HL-60 (cell line): ENCODE data around the gene CDR2L.

ENCODE experiments used
- DNase-seq, 2 experiments: peaks; one replicate each; pipeline ENCODE4 v3.0.0-alpha.2; 2010 to 2020; ENCODE audit warnings: low read depth in 1 of 2, low spot score in 1 of 2
- H3K27ac ChIP-seq: fragments of 250-450 bp; sonication (Bioruptor Pico); replicated peaks from 2 replicates; pipeline ENCODE4 v1.5.1; 2020; ENCODE audit warnings: mild to moderate bottlenecking, moderate library complexity
- H3K27me3 ChIP-seq: fragments of 250-450 bp; sonication (Bioruptor Pico); 2 replicates; pipeline ENCODE4 v1.5.1; 2021; ENCODE audit warnings: mild to moderate bottlenecking, moderate library complexity; ENCODE audit not compliant: insufficient read depth, poor library complexity, severe bottlenecking
- H3K4me3 ChIP-seq: replicated peaks from 2 replicates; pipeline ENCODE4 v1.5.1; 2011; ENCODE audit warnings: mild to moderate bottlenecking, control low read depth, low read length; ENCODE audit not compliant: insufficient read depth
- GABPA ChIP-seq: IDR thresholded peaks from 2 replicates; pipeline ENCODE4 v1.6.1; 2012; ENCODE audit warnings: low read depth
- POLR2AphosphoS5 ChIP-seq: IDR thresholded peaks from 2 replicates; pipeline ENCODE4 v1.6.1; 2012; ENCODE audit warnings: low read depth
- SPI1 ChIP-seq: IDR thresholded peaks from 2 replicates; pipeline ENCODE4 v1.6.1; 2012; ENCODE audit warnings: low read depth, mild to moderate bottlenecking, borderline replicate concordance
- TF ChIP-seq, protein P1 (sequence below): IDR thresholded peaks from one replicate; pipeline ENCODE4 v1.5.1; 2011; ENCODE audit warnings: low read length, control low read depth, inconsistent platforms; ENCODE audit not compliant: insufficient read depth
- TF ChIP-seq, protein P2 (sequence below): IDR thresholded peaks from 2 replicates; pipeline ENCODE4 v1.6.1; 2012; ENCODE audit warnings: low read depth; ENCODE audit not compliant: insufficient replicate concordance

The CDR2L gene

DNA sequence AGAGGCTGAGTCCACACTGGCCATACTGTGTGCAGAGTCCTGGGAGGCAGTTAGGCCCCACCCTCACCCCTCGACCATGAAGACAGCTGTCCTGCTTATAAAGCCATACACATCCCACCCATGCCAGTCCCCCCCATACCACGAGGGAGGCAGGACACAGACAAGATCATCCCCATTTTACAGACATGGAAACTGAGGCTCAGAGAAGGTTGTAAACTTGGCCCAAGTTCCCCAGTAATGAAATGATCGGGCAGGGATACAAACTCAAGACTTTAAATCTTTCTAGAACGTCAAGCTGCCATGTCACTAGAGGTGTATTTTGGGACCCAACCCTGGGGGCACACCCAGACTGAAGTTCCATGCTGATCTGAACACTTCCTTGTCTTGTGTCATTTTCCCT, 31.3 kb upstream of the CDR2L start:
- TF ChIP-seq GABPA, result no peak
- TF ChIP-seq, protein P1, sequence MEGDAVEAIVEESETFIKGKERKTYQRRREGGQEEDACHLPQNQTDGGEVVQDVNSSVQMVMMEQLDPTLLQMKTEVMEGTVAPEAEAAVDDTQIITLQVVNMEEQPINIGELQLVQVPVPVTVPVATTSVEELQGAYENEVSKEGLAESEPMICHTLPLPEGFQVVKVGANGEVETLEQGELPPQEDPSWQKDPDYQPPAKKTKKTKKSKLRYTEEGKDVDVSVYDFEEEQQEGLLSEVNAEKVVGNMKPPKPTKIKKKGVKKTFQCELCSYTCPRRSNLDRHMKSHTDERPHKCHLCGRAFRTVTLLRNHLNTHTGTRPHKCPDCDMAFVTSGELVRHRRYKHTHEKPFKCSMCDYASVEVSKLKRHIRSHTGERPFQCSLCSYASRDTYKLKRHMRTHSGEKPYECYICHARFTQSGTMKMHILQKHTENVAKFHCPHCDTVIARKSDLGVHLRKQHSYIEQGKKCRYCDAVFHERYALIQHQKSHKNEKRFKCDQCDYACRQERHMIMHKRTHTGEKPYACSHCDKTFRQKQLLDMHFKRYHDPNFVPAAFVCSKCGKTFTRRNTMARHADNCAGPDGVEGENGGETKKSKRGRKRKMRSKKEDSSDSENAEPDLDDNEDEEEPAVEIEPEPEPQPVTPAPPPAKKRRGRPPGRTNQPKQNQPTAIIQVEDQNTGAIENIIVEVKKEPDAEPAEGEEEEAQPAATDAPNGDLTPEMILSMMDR, result no peak
- TF ChIP-seq, protein P2, sequence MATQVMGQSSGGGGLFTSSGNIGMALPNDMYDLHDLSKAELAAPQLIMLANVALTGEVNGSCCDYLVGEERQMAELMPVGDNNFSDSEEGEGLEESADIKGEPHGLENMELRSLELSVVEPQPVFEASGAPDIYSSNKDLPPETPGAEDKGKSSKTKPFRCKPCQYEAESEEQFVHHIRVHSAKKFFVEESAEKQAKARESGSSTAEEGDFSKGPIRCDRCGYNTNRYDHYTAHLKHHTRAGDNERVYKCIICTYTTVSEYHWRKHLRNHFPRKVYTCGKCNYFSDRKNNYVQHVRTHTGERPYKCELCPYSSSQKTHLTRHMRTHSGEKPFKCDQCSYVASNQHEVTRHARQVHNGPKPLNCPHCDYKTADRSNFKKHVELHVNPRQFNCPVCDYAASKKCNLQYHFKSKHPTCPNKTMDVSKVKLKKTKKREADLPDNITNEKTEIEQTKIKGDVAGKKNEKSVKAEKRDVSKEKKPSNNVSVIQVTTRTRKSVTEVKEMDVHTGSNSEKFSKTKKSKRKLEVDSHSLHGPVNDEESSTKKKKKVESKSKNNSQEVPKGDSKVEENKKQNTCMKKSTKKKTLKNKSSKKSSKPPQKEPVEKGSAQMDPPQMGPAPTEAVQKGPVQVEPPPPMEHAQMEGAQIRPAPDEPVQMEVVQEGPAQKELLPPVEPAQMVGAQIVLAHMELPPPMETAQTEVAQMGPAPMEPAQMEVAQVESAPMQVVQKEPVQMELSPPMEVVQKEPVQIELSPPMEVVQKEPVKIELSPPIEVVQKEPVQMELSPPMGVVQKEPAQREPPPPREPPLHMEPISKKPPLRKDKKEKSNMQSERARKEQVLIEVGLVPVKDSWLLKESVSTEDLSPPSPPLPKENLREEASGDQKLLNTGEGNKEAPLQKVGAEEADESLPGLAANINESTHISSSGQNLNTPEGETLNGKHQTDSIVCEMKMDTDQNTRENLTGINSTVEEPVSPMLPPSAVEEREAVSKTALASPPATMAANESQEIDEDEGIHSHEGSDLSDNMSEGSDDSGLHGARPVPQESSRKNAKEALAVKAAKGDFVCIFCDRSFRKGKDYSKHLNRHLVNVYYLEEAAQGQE, result no peak
- TF ChIP-seq SPI1, result no peak
- no peak for TF ChIP-seq POLR2AphosphoS5
- Histone ChIP-seq H3K4me3 (no peak overlapping the region), H3K27me3 (no peaks in the 10 kb centered on the region), H3K27ac (no peak overlapping the region)
- no peak for DNase-seq

DNA sequence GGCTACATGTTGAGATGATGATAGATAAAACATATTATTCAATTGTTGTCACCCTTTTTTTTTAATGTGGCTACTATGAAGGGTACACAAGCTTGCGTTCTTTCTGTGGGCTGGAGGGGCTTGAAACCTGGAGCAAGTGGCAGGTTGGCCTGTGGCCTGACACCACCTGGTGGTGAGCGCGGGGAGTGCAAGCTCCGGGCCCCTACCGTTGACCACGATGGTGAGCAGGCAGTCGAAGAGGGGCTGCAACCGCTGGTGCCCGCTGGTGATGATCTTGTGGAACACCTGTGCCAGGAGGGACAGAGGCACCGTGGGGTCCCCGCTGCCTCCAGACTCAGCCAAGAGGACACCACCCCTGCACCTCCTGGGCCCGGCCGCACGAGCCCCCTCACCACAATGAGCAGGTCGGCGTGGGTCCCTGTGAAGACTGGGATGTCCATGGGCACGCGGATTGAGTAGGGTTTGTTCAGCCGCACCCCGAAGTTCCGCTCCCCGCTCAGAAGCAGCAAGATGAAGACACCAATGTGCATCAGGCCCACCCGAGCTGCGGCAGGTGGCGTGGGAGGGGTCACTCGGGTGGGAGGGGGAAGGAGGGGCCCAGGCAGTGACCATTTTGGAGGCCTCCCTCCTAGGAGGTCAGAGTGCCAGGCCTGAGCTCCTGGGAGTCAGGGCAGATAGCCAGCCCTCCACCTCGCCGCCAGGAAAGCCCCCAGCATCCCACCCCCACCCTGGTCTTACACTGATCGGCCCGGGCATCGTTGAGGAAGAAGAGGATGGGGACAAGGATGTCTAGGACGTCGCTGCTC, 29.3 kb upstream of the CDR2L start:
- H3K27me3 ChIP-seq, result no peaks in the 10 kb centered on the region
- no peak overlapping the region for H3K4me3 ChIP-seq
- no peak overlapping the region for H3K27ac ChIP-seq
- peak in 1 of 2 experiments; percentile 68 for DNase-seq
- no peak for TF ChIP-seq POLR2AphosphoS5
- TF ChIP-seq, protein P1, result peak; percentile 86

DNA sequence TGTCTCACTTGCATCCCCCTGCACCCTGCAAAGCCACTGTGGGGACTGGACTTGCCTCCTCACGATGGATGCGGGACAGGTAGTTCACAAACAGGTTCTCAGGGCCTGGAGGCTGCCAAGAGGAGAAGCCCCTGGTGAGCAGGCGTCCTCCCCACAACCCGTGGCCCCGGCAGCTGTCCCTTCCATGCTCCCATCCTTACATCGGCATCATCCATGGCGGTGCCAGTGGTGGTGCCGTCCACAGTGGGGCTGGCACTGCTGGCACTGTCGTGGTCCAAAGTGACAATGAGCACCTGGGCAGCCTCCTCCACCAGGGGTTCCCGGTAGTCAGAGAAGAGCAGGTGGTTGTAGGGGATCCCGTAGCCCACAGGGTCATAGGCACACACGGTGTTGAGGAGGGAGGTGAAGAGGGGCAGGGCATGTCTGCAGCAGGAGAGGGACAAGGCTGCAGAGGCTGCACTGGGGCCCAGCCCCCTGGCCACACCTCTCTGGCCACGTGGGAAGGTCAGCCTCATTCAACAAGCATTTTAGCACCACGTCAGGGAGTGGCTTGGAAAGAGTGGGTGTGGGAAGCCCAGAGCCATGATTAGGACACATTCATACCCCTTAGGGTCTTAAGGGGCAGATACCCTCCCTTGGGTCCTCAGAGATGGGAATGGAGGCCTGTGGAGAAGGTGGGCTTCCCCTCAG, 27.5 kb upstream of the CDR2L start:
- TF ChIP-seq GABPA (no peak), SPI1 (no peak), POLR2AphosphoS5 (no peak)
- TF ChIP-seq, protein P1, result no peak
- TF ChIP-seq, protein P2, result no peak
- no peak for DNase-seq
- Histone ChIP-seq H3K27ac (no peak overlapping the region), H3K4me3 (no peak overlapping the region), H3K27me3 (no peaks in the 10 kb centered on the region)
